Measurements from ENCODE around the gene WNT3. TPM values are rescaled to one million over a fixed set of nuclear protein-coding genes. Genes with fewer than 3 reads are reported as not detected.

The WNT3 gene
- total RNA-seq, 1 donor from 2014 or later: 1.1 TPM

- peaks cover 2% of the 10 kb centered on the region for H3K9me3 Mint-ChIP-seq
- Histone ChIP-seq H3F3A (ENCODE audit: low read depth) (no peaks in the 10 kb centered on the region), H2AFZ (replicated peaks) (no peak overlapping the region), H3K4me2 (no peak overlapping the region), H4K20me1 (ENCODE audit: low read depth) (peaks cover 29% of the 10 kb centered on the region), H3K9ac (no peak overlapping the region), H3K4me1 (peaks cover 7% of the 10 kb centered on the region), H3K4me3 (no peak overlapping the region), H3K9me3 (ENCODE audit: low read depth) (no peaks in the 10 kb centered on the region), H3K27me3 (peaks cover 100% of the 10 kb centered on the region), H3K27ac (no peak overlapping the region), H3K36me3 (no peaks in the 10 kb centered on the region), H3K79me2 (ENCODE audit: low read depth) (no peaks in the 10 kb centered on the region)
- peaks cover 41% of the 10 kb centered on the region for H3K27me3 Mint-ChIP-seq (ENCODE audit: insufficient read depth, low read depth)
- peak overlapping the region; percentile 78 for H3K27ac Mint-ChIP-seq
- peaks cover 41% of the 10 kb centered on the region for H3K4me1 Mint-ChIP-seq
- H3K4me3 Mint-ChIP-seq: no peak overlapping the region
- no peak for DNase-seq (ENCODE audit: low spot score)
- TF ChIP-seq EZH2phosphoT487 (IDR thresholded peaks at IDR 0.05) (no peak), EZH2 (IDR thresholded peaks at IDR 0.05) (no peak)
- TF ChIP-seq, protein P1, sequence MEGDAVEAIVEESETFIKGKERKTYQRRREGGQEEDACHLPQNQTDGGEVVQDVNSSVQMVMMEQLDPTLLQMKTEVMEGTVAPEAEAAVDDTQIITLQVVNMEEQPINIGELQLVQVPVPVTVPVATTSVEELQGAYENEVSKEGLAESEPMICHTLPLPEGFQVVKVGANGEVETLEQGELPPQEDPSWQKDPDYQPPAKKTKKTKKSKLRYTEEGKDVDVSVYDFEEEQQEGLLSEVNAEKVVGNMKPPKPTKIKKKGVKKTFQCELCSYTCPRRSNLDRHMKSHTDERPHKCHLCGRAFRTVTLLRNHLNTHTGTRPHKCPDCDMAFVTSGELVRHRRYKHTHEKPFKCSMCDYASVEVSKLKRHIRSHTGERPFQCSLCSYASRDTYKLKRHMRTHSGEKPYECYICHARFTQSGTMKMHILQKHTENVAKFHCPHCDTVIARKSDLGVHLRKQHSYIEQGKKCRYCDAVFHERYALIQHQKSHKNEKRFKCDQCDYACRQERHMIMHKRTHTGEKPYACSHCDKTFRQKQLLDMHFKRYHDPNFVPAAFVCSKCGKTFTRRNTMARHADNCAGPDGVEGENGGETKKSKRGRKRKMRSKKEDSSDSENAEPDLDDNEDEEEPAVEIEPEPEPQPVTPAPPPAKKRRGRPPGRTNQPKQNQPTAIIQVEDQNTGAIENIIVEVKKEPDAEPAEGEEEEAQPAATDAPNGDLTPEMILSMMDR (IDR thresholded peaks at IDR 0.05): no peak
- peaks cover 12% of the 10 kb centered on the region for H3K36me3 Mint-ChIP-seq
Measured at GRCh38 chr17:46827274-46827673, 8.8 kb upstream of the WNT3 start.

DNA sequence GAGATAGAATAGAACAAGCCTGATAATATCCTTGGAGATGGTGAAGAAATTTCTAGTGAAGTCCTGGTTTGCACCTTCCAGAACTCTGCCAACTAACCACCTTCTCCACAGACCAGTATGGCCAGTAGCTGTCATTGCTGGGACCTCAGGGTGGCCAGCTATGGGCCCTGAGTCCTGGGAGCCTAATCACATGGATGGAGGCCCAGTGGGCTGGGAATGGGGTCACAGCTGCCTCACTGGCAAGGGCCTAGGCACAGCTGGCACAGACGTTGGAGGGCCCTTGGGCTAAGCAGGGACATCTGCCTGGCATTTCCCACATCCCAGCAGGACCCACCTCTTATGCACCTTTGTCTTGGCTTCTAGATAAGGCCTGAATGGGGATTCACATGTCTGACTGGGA is 7.6 kb upstream of the WNT3 start:
- H3K36me3 ChIP-seq: no peaks in the 10 kb centered on the region
- no peak overlapping the region for H3K9ac ChIP-seq
- no peaks in the 10 kb centered on the region for H3K9me3 ChIP-seq (ENCODE audit: low read depth)
- peaks cover 28% of the 10 kb centered on the region for H4K20me1 ChIP-seq (ENCODE audit: low read depth)
- H3K27ac Mint-ChIP-seq: peak overlapping the region; percentile 72
- H3K36me3 Mint-ChIP-seq: peaks cover 12% of the 10 kb centered on the region
- peaks cover 40% of the 10 kb centered on the region for H3K4me1 Mint-ChIP-seq
- H2AFZ ChIP-seq (replicated peaks): no peak overlapping the region
- H3K4me3 Mint-ChIP-seq: no peak overlapping the region
- TF ChIP-seq, protein P1 (IDR thresholded peaks at IDR 0.05): no peak
- TF ChIP-seq EZH2phosphoT487 (IDR thresholded peaks at IDR 0.05) (no peak), EZH2 (IDR thresholded peaks at IDR 0.05) (no peak)
- H3K9me3 Mint-ChIP-seq: peaks cover 2% of the 10 kb centered on the region
- H3F3A ChIP-seq (ENCODE audit: low read depth): peaks cover 5% of the 10 kb centered on the region
- no peaks in the 10 kb centered on the region for H3K79me2 ChIP-seq (ENCODE audit: low read depth)
- no peak overlapping the region for H3K4me3 ChIP-seq
- H3K4me2 ChIP-seq: no peak overlapping the region
- H3K27me3 Mint-ChIP-seq (ENCODE audit: insufficient read depth, low read depth): peaks cover 42% of the 10 kb centered on the region
- H3K27ac ChIP-seq: no peak overlapping the region
- peaks cover 100% of the 10 kb centered on the region for H3K27me3 ChIP-seq
- DNase-seq (ENCODE audit: low spot score): no peak
- peaks cover 8% of the 10 kb centered on the region for H3K4me1 ChIP-seq

DNA sequence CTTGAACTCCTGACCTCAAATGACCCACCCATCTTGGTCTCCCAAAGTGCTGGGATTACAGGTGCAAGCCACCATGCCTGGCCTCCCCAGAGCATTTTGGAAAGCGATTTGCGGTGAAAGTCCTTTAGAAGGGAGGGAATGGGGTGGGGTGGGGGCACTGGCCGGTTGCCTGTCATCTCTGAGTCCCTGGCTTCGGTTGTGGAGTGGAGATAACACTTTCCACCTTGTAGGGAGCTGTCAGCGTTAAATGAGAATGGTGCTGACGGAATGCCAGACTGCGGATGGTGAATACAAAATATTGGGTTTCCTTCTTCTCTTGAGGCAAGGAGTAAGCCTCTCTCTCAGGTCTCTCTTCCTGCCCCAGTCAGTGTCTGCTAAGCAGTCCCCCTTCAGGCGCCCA is 5.2 kb upstream of the WNT3 start:
- H3K4me3 ChIP-seq: no peak overlapping the region
- H3K36me3 ChIP-seq: no peaks in the 10 kb centered on the region
- peaks cover 100% of the 10 kb centered on the region for H3K27me3 ChIP-seq
- H3K27me3 Mint-ChIP-seq (ENCODE audit: insufficient read depth, low read depth): peaks cover 46% of the 10 kb centered on the region
- H3K4me1 ChIP-seq: peaks cover 25% of the 10 kb centered on the region
- peaks cover 2% of the 10 kb centered on the region for H3K9me3 Mint-ChIP-seq
- H2AFZ ChIP-seq (replicated peaks): no peak overlapping the region
- no peak overlapping the region for H3K27ac ChIP-seq
- no peaks in the 10 kb centered on the region for H3K79me2 ChIP-seq (ENCODE audit: low read depth)
- TF ChIP-seq, protein P1 (IDR thresholded peaks at IDR 0.05): no peak
- TF ChIP-seq EZH2phosphoT487 (IDR thresholded peaks at IDR 0.05): no peak
- TF ChIP-seq EZH2 (IDR thresholded peaks at IDR 0.05): no peak
- no peak overlapping the region for H3K4me2 ChIP-seq
- no peaks in the 10 kb centered on the region for H3K9me3 ChIP-seq (ENCODE audit: low read depth)
- peaks cover 38% of the 10 kb centered on the region for H4K20me1 ChIP-seq (ENCODE audit: low read depth)
- peaks cover 19% of the 10 kb centered on the region for H3F3A ChIP-seq (ENCODE audit: low read depth)
- no peak overlapping the region for H3K27ac Mint-ChIP-seq
- H3K4me1 Mint-ChIP-seq: peaks cover 40% of the 10 kb centered on the region
- no peak overlapping the region for H3K4me3 Mint-ChIP-seq
- H3K36me3 Mint-ChIP-seq: peaks cover 12% of the 10 kb centered on the region
- H3K9ac ChIP-seq: no peak overlapping the region
- no peak for DNase-seq (ENCODE audit: low spot score)

Measured in neural progenitor cell (in vitro differentiated cells).